22Rv1 (cell line): Measurements from ENCODE around the gene SPOCK2.

ENCODE experiments used
- H3K27ac ChIP-seq: fragments of 450-650 bp; 2 replicates; pipeline ENCODE4 v1.5.1; 2017
- CTCF ChIP-seq: fragments of 450-650 bp; IDR thresholded peaks from 2 replicates; pipeline ENCODE4 v1.5.1; 2017; ENCODE audit warnings: mild to moderate bottlenecking
- ZFX ChIP-seq: fragments of 450-650 bp; IDR thresholded peaks from 2 replicates; pipeline ENCODE4 v1.6.1; 2017; ENCODE audit warnings: antibody characterized with exemption, borderline replicate concordance

The SPOCK2 gene

DNA sequence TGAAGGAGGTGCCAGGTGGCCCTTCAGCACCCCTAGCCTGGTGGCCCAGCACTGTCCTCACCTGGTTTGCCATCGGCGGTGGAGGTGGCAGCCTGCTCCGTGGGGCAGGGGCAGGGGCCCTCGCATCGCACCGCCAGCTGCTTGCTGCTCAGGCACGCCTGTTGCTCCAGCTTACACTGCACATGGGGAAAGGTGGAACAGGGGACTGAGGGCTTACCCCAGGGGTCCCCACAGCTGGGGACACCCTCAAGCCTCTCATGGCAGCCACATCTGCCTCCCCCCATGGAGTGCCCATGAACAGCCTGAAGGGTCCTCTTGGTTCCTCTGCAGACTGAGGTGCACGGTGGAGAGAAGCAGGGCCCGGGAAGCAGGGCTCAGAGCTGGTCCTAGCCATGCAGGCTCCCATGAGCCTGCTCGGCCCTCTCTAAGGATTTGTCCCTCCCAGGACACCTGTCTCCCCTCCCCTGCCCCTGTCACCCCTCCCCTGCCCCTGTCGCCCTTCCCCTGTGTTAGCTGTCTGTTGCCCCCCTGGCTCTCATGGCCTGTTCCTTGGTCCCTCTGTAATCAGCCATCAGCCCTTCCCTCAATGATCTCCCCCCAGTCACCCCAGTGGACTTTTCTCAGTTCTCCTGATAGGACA is 20.1 kb downstream of the SPOCK2 start:
- no peak overlapping the region for H3K27ac ChIP-seq
- TF ChIP-seq ZFX (no peak), CTCF (no peak)

- no peak overlapping the region for H3K27ac ChIP-seq
- TF ChIP-seq ZFX (no peak), CTCF (no peak)
Measured at GRCh38 chr10:72067463-72068125, 20.8 kb downstream of the SPOCK2 start.

DNA sequence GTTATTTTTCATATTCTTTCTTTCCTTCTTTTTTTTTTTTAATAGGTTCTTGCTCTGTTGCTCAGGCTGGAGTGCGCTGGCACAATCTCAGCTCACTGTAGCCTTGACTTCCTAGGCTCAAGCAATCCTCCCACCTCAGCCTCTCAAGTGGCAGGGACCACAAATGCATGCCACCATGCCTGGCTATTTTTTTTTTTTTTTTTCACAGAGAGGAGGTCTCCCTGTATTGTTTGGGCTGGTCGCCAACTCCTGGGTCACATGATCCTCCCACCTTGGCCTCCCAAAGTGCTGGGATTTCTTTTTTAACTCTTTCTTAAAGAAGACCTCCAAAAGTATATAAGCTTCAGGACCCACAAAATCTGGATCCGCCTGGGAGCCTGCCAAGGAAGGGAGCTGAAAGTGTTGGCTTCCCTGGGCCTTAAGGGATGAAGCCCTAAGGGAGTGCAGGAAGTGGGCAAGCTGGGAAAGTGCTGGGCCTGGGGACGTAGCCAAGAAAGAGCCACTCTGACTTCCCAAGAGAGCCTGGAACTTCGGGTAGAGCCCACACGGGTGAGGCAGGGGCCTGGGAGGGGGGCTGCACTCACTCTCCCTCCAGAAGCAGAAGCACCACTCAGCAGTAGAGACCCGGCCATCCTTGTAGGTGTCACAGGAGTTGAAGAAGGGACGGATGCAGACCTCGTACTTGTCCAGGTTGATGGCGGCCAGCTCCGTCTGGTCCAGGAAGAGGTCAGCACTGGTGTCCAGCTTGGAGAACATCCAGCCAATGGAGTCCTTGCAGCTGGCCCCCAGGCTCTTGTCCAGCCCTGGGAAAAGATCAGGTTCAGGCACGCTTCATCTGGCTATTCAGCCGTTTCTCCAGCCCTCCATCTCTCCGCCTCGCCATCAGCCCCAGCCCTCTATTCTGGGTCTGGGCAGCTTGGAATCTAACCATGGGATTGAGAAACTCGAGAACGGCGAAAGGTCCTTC is 21.8 kb downstream of the SPOCK2 start:
- no peak overlapping the region for H3K27ac ChIP-seq
- no peak for TF ChIP-seq ZFX
- TF ChIP-seq CTCF = no peak

GRCh38 chr10:72065439-72066025 is 22.8 kb downstream of the SPOCK2 start:
- TF ChIP-seq CTCF (no peak), ZFX (no peak)
- H3K27ac ChIP-seq = no peak overlapping the region

DNA sequence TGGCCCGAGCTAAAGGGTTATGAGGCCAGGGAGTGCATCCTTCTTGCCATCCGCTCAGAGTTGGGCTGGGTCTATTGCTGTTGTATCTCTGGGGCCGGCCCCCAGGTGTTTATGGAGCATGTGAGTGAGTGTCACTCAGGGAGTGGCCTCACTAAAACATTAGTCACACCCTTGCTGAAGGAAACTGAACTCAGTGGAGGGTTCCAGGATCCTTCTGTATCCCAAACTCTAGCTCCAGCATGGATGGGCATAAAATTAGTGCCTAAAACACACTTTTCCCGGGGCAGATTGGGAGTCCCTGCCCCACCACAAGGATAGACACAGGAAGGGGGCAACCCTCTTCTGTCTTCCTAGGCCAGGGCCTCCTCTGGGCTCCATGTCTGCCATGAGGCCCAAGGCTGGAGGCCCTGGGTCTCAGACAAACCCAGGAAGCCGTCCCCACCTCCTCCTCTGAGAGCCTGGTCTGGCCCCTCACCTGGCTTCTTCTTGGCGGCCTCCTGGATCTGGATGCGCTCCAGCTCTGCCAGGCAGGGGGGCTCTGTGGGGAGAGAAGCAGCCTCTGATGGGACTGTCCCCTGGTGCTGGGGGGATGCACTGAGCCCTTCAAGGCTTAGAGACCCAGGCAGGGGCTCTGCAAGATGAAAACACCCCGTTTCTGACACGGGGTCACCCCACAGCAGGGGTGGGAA is 24.5 kb downstream of the SPOCK2 start:
- no peak overlapping the region for H3K27ac ChIP-seq
- no peak for TF ChIP-seq ZFX
- TF ChIP-seq CTCF = no peak

DNA sequence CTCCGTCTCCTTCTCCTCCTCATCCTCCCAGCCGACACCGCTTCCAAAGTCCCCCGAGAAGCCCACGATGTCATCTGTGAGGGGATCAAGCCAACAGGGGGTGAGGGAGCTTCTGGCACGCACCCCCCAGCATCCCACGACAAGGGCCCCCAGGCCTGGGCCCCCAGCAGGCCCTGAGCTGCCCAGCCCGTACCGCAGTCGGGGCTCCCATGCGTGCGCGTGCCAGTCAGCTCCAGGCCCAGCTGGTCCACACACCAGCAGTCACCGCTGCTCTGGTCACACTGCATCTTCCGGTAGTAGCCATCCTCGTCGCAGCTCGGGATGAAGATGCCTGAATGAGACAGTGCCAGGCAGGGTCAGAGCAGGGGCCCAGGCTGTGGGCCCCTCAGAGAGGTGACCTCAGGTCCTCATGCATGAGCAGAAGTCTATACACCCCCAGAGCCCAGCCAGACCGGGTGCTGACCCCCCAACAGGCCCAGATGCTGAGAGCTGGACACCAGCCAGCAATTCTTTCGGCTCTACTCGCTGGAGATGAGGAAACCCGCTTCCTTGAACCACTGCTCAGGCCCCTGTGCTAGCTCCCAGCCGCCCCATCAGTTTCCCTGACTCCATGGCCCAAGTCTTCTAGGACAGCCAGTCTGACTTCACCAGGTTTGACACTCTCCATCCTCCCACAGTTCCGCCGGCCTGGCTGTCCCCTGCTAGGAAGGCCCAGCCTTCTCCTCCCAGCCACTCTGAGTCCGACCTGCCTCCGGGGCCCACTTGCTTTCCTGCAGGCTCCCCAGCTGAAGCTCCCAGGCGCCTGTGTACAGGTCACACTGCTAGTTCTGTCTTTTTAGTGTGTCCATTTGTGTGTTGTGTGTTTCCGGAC is 25.3 kb downstream of the SPOCK2 start:
- TF ChIP-seq CTCF (no peak), ZFX (no peak)
- no peak overlapping the region for H3K27ac ChIP-seq
